ENCODE results near the gene MYL4.
"Not testable (repeated sequence)": the region's sequence is repeated elsewhere in the genome, so short reads cannot be mapped to it uniquely, and the experiment has no call there.

MYL4 gene

DNA sequence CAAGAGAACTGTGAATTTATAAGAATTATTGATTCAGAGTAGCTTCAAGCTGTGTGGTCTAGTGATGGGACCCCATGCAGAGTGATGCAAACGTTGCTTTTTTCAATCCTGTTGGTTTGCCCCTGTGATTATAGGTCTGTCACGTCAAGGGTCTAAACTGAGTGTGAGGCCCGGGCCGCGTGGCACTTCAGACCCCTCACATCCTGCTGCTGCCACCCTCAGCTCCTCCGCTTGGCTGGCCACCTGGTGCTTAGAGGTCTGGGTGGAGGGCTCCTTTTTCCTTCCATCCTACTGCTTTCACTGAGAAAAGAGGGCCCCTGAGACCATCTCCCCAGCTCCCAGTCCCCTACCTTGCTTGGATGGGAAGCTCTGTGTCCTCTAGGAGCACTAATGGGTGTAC, 12.0 kb downstream of the MYL4 start:
- no peak for DNase-seq (ENCODE audit: low spot score)

GRCh38 chr17:47222047-47222446, 12.9 kb downstream of the MYL4 start:
- no peak for DNase-seq (ENCODE audit: low spot score)

- DNase-seq (ENCODE audit: low spot score) = no peak
Measured at GRCh38 chr17:47223007-47223406, 13.9 kb downstream of the MYL4 start.

- no peak for DNase-seq (ENCODE audit: low spot score)
Measured at GRCh38 chr17:47223460-47223859, 14.3 kb downstream of the MYL4 start.

- DNase-seq (ENCODE audit: low spot score) = not testable (repeated sequence)
Measured at GRCh38 chr17:47224077-47224476, 14.9 kb downstream of the MYL4 start.

DNA sequence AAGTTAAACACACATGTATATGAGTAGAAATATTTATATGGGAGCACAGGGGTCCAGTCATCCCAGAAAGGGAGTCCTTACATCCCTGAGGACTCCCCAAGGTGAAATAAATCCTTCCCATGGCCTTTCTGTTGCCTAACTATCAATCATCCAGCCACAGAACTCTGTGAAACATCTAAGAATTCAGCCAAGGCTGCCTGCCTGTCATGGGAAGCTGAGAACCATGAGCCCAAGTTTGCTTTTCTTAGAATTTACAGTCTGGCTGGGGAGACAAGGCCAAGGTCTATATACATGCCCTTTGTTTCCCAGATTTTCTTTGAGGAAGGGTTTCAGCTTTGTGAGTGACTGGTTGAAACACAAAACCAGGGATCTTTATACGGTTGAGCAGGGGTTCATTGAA, 15.8 kb downstream of the MYL4 start:
- no peak for DNase-seq (ENCODE audit: low spot score)

DNA sequence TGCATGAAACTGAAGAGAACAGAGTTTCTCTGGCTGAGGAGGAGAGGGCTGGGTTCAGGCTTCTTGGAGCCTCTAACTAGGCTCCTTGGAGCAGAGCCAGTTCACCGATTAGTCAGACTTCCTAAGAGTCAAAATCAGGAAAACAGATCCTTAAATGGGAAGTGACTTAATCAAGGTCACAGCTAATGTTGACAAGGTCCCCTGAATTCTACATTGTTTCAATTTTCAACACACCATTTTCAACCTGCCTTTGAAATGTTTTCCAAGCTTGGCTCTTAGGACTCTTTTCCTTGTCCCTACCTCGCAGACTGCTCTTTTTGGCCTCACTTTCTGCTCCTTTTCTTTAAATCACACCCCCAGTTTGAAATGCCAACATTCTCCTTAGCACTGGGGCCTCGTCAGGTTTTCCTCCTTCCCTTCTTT, 16.3 kb downstream of the MYL4 start:
- peak; percentile 80 for DNase-seq (ENCODE audit: low spot score)

DNA sequence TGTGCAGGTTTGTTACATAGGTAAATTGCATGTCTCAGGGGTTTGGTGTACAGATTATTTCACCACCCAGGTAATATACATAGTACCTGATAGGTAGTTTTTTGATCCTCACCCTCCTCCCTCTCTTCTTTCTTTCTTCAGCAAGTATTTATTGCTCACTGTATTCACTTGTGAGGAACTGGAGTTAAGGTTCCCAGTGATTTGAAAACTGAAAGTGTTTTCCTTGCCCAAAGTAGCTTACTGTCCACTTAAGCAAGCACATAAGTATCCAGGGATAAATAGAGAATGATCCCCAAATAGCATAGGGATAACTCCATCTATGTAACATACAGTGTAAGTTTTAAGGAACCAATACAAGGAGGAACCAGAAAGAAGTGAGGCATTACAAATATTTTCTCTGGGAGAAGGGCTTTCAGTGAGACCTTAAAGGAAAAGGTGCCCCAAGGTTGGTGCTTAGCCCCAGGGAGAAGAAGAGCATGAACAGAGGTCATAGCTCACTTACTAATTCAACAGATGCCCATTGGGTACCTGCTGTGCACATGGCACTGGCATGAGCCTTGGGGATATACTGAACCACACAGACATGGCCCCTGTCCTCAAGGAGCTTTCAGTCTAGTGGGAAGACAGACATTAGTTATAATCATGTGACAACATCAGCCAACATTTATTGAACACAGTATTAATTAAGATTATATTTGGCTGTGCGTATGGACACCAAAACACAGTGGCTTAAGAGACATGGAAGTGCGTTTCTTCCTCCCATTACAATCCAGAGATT, 17.0 kb downstream of the MYL4 start:
- DNase-seq (ENCODE audit: low spot score) = no peak

DNA sequence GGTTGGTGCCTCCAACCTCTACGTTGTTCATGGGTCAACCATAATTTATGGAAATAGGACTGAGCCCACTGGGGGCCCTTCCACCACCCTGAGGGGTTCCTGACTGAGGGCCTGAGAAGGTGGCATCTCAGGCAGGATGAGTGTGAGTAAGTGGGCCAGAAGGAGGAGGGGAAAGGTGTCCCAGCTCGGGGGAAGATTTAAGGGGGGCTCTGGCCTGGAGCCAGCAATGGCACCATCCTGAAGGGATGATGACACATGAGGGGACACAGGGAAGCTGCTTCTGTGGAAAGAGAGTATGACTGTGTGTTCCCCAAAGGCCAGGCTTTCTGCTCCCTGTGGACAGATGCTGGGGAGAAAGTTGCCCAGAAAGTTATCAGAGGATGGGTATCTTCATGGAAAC, 18.7 kb downstream of the MYL4 start:
- DNase-seq (ENCODE audit: low spot score) = no peak

GRCh38 chr17:47229535-47230443, 20.6 kb downstream of the MYL4 start:
- DNase-seq (ENCODE audit: low spot score) = peak; percentile 84

DNA sequence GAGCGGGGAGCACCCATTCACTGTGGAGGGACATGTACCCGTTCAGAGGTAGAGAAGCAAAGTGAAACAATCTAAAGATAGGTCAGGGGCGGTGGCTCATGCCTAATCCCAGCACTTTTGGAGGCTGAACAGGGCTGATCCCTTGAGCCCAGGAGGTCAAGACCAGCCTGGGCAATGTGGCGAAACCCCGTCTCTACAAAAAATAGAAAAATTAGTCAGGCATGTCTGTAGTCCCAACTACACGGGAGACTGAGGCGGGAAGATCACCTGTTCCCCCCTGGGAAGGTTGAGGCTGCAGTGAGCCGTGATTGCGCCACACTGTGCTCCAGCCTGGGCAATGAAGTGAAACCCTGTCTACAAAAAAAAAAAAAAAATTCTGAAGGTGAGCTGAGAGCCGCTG, 21.7 kb downstream of the MYL4 start:
- DNase-seq (ENCODE audit: low spot score) = no peak

DNA sequence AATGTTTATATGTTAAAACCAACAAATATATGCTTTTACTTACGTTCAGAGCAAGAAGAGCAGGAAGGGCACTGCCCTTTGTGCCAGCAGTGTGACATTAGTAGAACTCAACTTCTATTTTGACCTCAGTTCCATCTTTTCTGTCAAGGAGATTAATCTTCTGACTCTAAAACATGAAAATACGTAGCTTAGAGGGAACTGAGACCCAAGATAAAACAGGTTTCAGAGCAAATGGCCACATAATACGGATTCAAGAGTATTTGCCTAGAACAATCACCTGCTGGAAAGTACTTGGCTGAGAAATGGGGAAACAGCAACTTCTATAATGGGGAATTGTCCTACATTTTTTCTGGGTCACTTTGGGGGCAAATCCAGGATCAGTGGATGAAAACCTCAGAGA, 22.2 kb downstream of the MYL4 start:
- no peak for DNase-seq (ENCODE audit: low spot score)

DNA sequence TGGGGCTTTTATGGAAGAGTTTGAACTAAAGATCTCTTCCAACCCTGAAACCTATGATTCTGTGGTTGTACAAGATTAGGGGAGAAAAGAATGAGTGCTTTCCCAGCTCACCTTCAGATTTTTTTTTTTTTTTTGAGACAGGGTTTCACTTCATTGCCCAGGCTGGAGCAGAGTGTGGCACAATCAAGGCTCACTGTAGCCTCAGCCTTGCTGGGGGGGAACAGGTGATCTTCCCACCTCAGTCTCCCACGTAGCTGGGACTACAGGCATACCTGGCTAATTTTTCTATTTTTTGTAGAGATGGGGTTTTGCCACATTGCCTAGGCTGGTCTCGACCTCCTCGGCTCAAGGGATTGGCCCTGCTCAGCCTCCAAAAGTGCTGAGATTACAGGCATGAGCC, 22.7 kb downstream of the MYL4 start:
- DNase-seq (ENCODE audit: low spot score) = no peak

GRCh38 chr17:47232465-47232864, 23.3 kb downstream of the MYL4 start:
- no peak for DNase-seq (ENCODE audit: low spot score)

GRCh38 chr17:47235506-47235905, 26.4 kb downstream of the MYL4 start:
- DNase-seq (ENCODE audit: low spot score) = no peak

- DNase-seq (ENCODE audit: low spot score) = no peak
Measured at GRCh38 chr17:47235923-47236322, 26.8 kb downstream of the MYL4 start.

- no peak for DNase-seq (ENCODE audit: low spot score)
Measured at GRCh38 chr17:47237841-47238240, 28.7 kb downstream of the MYL4 start.

DNA sequence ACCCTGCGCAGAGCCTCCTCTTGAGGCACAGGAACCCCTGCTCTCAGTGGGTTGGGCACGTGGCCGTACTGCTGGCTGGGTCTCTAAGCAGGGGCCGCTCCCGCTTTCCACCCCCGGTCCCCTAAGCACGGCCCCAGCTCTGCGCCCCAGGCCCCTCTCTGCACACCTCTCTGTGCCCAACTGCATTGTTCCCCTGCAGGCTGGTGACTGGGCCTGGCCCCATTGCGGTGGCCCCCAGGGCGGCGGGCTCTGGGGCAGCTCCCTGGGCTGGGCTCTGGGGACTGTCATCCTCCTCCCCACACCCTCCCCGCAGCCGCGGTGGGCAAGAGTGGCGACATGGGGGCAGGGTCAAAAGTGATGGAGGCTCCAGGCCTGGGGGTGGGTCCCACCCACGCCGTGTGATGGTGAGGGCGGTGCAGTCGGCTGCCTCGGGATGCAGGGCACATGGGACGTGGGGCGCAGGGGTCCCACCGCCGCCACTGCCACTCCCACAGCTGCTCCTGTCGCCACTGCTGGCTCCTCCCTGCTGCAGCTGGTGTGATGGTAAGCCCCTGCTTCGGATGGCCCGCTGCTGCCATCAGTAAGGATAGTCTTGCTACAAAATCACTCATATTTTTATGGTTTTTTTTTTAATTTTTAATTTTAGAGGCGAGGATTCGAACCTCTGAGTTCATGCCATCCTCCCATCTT, 29.3 kb downstream of the MYL4 start:
- no peak for DNase-seq (ENCODE audit: low spot score)

- DNase-seq (ENCODE audit: low spot score) = no peak
Measured at GRCh38 chr17:47239619-47239966, 30.4 kb downstream of the MYL4 start.

DNA sequence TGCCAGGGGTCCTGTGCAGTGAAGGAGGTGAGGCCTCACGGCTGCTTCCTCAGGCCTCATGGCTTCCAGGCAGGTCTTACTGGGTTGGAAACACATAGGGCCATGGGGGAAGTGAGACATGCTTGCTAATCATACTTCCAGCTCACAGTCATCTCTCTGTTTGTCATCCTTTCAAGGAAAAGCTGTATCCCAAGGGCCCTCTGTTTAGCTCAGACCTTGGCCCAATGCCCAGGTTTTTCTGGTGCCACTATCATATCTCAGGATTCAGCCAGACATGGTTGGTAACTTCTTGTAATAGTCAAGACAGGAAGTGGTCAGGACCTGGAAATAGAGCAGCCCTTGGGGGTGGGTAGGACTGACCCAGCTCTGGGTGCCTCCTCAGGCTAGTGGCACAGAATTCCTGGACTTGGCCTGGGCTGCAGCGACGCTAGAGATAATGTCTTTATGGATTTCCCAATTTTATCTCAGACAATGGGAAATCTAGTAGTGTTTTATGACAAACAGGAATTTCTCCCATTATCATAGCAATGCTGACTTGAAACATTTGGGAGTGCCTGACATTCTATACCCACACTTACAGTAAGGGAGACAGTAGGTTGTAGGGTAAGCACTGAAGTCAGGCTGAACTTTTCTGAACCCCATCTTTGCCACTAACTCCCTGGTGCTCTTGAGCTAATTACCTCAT, 31.0 kb downstream of the MYL4 start:
- DNase-seq (ENCODE audit: low spot score) = peak; percentile 47

- DNase-seq (ENCODE audit: low spot score) = no peak
Measured at GRCh38 chr17:47240806-47241205, 31.7 kb downstream of the MYL4 start.

DNA sequence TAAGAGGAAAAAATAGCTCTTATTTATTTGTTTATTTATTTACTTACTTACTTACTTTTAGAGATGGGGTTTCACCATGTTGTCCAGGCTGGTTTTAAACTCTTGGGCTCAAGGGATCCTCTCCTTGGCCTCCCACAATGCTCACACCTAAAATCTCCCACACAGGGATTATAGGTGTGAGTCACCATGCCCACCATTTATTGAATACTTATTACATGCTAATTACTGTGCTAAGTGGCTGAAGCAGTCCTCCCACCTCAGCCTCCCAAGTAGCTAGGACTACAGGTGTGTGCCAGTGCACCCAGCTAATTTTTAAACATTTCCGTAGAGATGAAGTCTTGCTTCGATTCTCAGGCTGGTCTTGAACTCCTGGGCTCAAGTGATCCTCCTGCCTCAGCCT, 33.5 kb downstream of the MYL4 start:
- DNase-seq (ENCODE audit: low spot score) = no peak

All from LoVo (cell line).